ENCODE measurements around the gene CANT1.
"Not testable (repeated sequence)": the region's sequence is repeated elsewhere in the genome, so short reads cannot be mapped to it uniquely, and the experiment has no call there.

CANT1 gene

DNA sequence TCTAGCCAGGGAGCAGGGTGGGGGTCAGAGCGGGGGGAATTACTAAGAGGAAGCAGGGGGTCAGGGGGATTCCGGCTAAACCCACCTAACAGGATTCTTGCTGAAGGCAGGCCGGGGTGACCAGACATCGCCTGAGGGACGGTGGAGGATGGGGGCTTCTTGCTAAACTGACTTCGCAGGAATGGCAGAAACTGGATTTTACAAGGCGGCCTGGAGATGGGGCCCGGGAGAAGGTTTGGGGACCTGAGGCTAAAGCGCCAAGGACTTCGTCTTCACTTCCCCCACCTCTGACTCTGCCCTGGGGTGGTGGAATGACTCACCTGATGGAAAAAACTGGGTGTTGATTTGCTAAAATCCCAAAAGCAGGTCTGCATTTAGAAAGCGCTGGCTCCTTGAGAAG is 53.3 kb downstream of the CANT1 start:
- no peak for DNase-seq

GRCh38 chr17:78954684-78955083 is 54.9 kb downstream of the CANT1 start:
- DNase-seq: no peak

DNA sequence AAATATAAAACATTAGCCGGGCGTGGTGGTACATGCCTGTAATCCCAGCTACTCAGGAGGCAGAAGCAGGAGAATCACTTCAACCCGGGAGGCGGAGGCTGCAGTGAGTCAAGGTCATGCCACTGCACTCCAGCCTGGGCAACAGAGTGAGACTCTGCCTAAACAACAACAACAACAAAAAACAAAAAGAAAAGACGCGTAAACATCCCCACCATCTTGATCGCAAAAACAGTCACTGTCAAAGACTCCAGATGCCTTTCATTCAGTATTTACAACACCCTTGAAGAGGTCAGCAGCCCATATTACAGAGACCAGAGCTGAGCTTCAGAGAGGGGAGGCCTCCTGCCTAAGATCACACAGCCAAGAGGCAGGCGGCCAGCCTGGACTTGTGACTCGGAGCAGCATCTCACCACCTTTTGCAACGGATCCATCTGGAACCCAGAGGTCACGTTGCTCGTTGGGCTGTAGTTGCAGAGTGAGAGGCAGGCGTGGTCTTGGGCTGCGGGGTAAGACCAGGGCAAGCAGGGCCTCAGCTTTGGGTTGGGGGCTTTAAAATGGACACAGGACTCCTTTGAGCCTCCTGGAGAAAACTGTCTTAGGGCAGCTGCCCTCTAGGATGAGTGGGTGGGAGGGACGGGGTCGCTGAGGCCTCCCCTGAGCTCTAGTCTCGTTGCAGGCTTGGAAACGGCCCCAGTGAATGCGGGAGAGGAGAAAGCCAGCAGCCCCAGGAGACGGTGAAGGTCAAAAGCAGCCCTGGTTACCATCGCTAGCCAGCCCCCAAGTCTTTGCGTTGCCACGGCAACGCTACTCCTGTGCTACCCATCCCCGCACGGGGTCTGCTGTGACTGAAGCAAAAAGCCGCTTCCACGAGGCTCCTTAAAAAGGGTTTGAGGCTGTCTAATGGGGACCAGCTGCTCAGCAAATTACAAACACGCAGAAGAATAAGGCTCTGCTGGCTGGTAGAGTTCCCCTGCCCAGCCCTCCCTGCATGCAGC is 55.9 kb downstream of the CANT1 start:
- DNase-seq: no peak

GRCh38 chr17:78952706-78953105 is 56.9 kb downstream of the CANT1 start:
- peak; percentile 56 for DNase-seq

- peak; percentile 62 for DNase-seq
Observed at GRCh38 chr17:78951967-78952551, 57.5 kb downstream of the CANT1 start.

- DNase-seq: no peak
Observed at GRCh38 chr17:78950870-78951269, 58.7 kb downstream of the CANT1 start.

GRCh38 chr17:78947235-78948149 is 62.1 kb downstream of the CANT1 start:
- DNase-seq: no peak

DNA sequence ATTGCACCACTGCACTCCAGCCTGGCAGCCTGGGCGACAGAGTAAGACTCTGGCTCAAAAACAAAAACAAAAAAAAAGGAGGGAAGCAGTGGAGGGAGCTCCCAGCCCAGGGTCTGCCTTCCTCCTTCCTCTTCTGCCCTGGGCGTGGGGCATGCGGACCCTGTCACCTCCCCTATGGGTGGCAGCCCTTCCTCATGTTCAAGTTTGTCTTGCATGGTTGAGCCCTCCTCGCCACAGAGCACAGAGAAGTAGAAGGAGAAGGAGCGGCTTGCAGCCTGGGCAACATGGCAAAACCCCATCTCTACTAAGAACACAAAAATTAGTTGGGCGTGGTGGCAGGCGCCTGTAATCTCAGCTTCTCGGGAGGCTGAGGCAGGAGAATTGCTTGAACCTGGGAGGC is 62.9 kb downstream of the CANT1 start:
- DNase-seq: no peak

- DNase-seq: no peak
Observed at GRCh38 chr17:78946131-78946530, 63.4 kb downstream of the CANT1 start.

DNA sequence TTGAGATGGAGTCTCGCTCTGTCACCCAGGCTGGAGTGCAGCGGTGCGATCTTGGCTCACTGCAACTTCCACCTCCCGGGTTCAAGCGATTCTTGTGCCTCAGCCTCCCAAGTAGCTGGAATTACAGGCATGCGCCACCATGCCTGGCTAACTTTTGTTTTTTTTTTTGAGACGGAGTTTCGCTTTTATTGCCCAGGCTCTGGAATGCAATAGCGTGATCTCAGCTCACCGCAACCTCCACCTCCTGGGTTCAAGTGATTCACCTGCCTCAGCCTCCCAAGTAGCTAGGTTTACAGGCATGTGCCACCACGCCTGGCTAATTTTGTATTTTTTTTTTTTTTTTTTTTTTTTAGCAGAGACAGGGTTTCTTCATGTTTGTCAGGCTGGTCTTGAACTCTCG is 64.1 kb downstream of the CANT1 start:
- not testable (repeated sequence) for DNase-seq

DNA sequence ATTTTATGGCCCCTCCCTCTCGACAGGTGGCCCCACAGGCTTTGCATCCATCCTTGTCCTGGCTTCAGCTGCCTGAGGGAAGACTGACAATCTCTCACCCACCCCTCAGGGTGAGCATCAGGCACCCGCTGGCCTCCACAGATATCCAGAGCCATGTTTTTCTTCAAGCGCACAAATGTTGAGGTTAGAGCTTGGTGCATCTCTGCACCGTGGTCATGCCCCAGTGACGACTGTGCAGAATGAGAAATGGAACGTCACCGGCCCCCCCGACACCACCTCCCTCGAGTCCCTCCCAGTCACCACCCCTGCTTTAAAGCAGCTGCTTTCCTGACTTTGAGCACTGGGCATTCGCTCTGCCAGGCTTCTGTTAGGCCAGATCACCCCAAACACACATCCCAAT is 64.6 kb downstream of the CANT1 start:
- no peak for DNase-seq

DNA sequence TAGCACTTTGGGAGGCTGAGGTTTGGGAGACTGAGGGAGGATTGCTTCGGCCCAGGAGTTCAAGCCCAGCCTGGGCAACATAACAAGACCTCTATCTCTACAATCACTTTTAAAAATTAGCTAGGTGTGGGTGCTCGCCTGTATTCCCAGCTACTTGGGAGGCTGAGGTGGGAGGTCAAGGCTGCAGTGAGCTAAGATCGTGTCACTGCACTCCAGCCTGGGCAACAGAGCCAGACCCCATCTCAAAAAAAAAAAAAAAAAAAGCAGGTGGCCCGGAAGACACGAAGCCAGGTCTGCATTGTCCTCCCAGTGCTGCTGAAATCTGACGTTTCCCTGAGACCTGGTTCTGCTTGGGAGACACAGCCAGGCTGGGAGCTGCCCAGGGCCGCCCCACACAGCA is 65.5 kb downstream of the CANT1 start:
- DNase-seq: no peak

Data from right hindlimb (tissue), 1 donor.